ENCODE measurements around the gene ACTRT2.

- no peak for TF ChIP-seq CTCF (IDR thresholded peaks at IDR 0.05)
- TF ChIP-seq EZH2 (IDR thresholded peaks at IDR 0.05; ENCODE audit: borderline replicate concordance, insufficient read depth, low read depth, low read length, poor library complexity, severe bottlenecking) = no peak
Observed at GRCh38 chr1:3024019-3024418, 2.8 kb downstream of the ACTRT2 start.
